ENCODE measurements around the gene SIGLEC10. TPM values are rescaled to one million over a fixed set of nuclear protein-coding genes. Genes with fewer than 3 reads are reported as not detected.
"Not testable (repeated sequence)": the region's sequence is repeated elsewhere in the genome, so short reads cannot be mapped to it uniquely, and the experiment has no call there.

The SIGLEC10 gene
- total RNA-seq, 1 donor from 2014 or later, result not detected

GRCh38 chr19:51410950-51411748 is 6.3 kb downstream of the SIGLEC10 start:
- no peak overlapping the region for H3K27ac Mint-ChIP-seq
- DNase-seq (ENCODE audit: low spot score, unreplicated experiment), result no peak
- H3K27me3 Mint-ChIP-seq, result no peaks in the 10 kb centered on the region
- H3K4me3 Mint-ChIP-seq (ENCODE audit: low read depth), result no peak overlapping the region
- no peaks in the 10 kb centered on the region for H3K4me1 Mint-ChIP-seq (ENCODE audit: low read depth)
- no peaks in the 10 kb centered on the region for H3K9me3 Mint-ChIP-seq (ENCODE audit: low read depth)
- TF ChIP-seq CTCF (IDR thresholded peaks at IDR 0.05; ENCODE audit: unreplicated experiment), result no peak
- no peaks in the 10 kb centered on the region for H3K36me3 Mint-ChIP-seq (ENCODE audit: insufficient read depth)

- H3K9me3 Mint-ChIP-seq (ENCODE audit: low read depth), result peaks cover 10% of the 10 kb centered on the region
- H3K4me1 Mint-ChIP-seq (ENCODE audit: low read depth), result no peaks in the 10 kb centered on the region
- TF ChIP-seq CTCF (IDR thresholded peaks at IDR 0.05; ENCODE audit: unreplicated experiment), result peak; percentile 58
- DNase-seq (ENCODE audit: low spot score, unreplicated experiment), result no peak
- no peak overlapping the region for H3K27ac Mint-ChIP-seq
- H3K36me3 Mint-ChIP-seq (ENCODE audit: insufficient read depth), result peaks cover 8% of the 10 kb centered on the region
- H3K4me3 Mint-ChIP-seq (ENCODE audit: low read depth), result no peak overlapping the region
- no peaks in the 10 kb centered on the region for H3K27me3 Mint-ChIP-seq
Observed at GRCh38 chr19:51407511-51408131, 9.8 kb downstream of the SIGLEC10 start.

GRCh38 chr19:51402117-51402516 is 15.3 kb downstream of the SIGLEC10 start:
- peaks cover 12% of the 10 kb centered on the region for H3K36me3 Mint-ChIP-seq (ENCODE audit: insufficient read depth)
- no peaks in the 10 kb centered on the region for H3K27me3 Mint-ChIP-seq
- TF ChIP-seq CTCF (IDR thresholded peaks at IDR 0.05; ENCODE audit: unreplicated experiment), result no peak
- no peaks in the 10 kb centered on the region for H3K4me1 Mint-ChIP-seq (ENCODE audit: low read depth)
- H3K27ac Mint-ChIP-seq, result no peak overlapping the region
- peaks cover 18% of the 10 kb centered on the region for H3K9me3 Mint-ChIP-seq (ENCODE audit: low read depth)
- DNase-seq (ENCODE audit: low spot score, unreplicated experiment), result no peak
- no peak overlapping the region for H3K4me3 Mint-ChIP-seq (ENCODE audit: low read depth)

GRCh38 chr19:51399936-51400335 is 17.5 kb downstream of the SIGLEC10 start:
- not testable (repeated sequence) for DNase-seq (ENCODE audit: low spot score, unreplicated experiment); H3K27ac Mint-ChIP-seq; H3K27me3 Mint-ChIP-seq; H3K4me1 Mint-ChIP-seq (ENCODE audit: low read depth); H3K4me3 Mint-ChIP-seq (ENCODE audit: low read depth)
- peaks cover 18% of the 10 kb centered on the region for H3K9me3 Mint-ChIP-seq (ENCODE audit: low read depth)
- peaks cover 12% of the 10 kb centered on the region for H3K36me3 Mint-ChIP-seq (ENCODE audit: insufficient read depth)

- TF ChIP-seq CTCF (IDR thresholded peaks at IDR 0.05; ENCODE audit: unreplicated experiment), result no peak
- Mint-ChIP-seq H3K4me1 (ENCODE audit: low read depth) (peaks cover 4% of the 10 kb centered on the region), H3K27ac (no peak overlapping the region), H3K27me3 (no peaks in the 10 kb centered on the region), H3K9me3 (ENCODE audit: low read depth) (peaks cover 18% of the 10 kb centered on the region), H3K36me3 (ENCODE audit: insufficient read depth) (peaks cover 12% of the 10 kb centered on the region), H3K4me3 (ENCODE audit: low read depth) (no peak overlapping the region)
- no peak for DNase-seq (ENCODE audit: low spot score, unreplicated experiment)
Observed at GRCh38 chr19:51399231-51399630, 18.2 kb downstream of the SIGLEC10 start.

Measured in progenitor cell of endocrine pancreas (in vitro differentiated cells).